H9 (cell line): Measurements from ENCODE around the gene WDR4. TPM values are rescaled to one million over a fixed set of nuclear protein-coding genes. Genes with fewer than 3 reads are reported as not detected.

Experiments
- DNase-seq: peaks from one replicate; pipeline ENCODE4 v3.0.0-alpha.2; 2017
- H2AFZ ChIP-seq: one replicate; pipeline ENCODE4 v1.6.1; 2013; ENCODE audit warnings: mild to moderate bottlenecking, low read length, control low read depth, moderate library complexity
- H2AK5ac ChIP-seq: 2 replicates; pipeline ENCODE4 v1.6.1; 2013; ENCODE audit warnings: low read length, control low read depth, mixed read lengths; ENCODE audit not compliant: insufficient read length
- H2BK120ac ChIP-seq: one replicate; pipeline ENCODE4 v1.6.1; 2013; ENCODE audit warnings: low read depth, mild to moderate bottlenecking, low read length, control low read depth, inconsistent platforms; ENCODE audit not compliant: poor library complexity, severe bottlenecking
- H2BK12ac ChIP-seq: 2 replicates; pipeline ENCODE4 v1.6.1; 2013; ENCODE audit warnings: low read length, control low read depth, mixed read lengths, low read depth; ENCODE audit not compliant: insufficient read length
- H2BK15ac ChIP-seq: 2 replicates; pipeline ENCODE4 v1.6.1; 2013; ENCODE audit warnings: low read depth, low read length, control low read depth
- H2BK20ac ChIP-seq: one replicate; pipeline ENCODE4 v1.6.1; 2013; ENCODE audit warnings: low read depth, mild to moderate bottlenecking, low read length, control low read depth, inconsistent platforms; ENCODE audit not compliant: poor library complexity, severe bottlenecking
- H2BK5ac ChIP-seq: 2 replicates; pipeline ENCODE4 v1.6.1; 2013; ENCODE audit warnings: low read length, control low read depth, mixed read lengths; ENCODE audit not compliant: insufficient read length
- H3K14ac ChIP-seq: 2 replicates; pipeline ENCODE4 v1.6.1; 2013; ENCODE audit warnings: low read length, control low read depth; ENCODE audit not compliant: insufficient read depth
- H3K18ac ChIP-seq: 2 replicates; pipeline ENCODE4 v1.6.1; 2013; ENCODE audit warnings: low read depth, mild to moderate bottlenecking, mixed read lengths, low read length, control low read depth; ENCODE audit not compliant: insufficient read length
- H3K23ac ChIP-seq: 2 replicates; pipeline ENCODE4 v1.6.1; 2013; ENCODE audit warnings: low read length, control low read depth, mixed read lengths, low read depth; ENCODE audit not compliant: insufficient read length
- H3K23me2 ChIP-seq: 2 replicates; pipeline ENCODE4 v1.6.1; 2013; ENCODE audit warnings: low read depth, mild to moderate bottlenecking, mixed read lengths, low read length, control low read depth; ENCODE audit not compliant: insufficient read length, poor library complexity, severe bottlenecking
- H3K27ac ChIP-seq: 2 replicates; pipeline ENCODE4 v1.5.1; 2013; ENCODE audit warnings: low read length, control low read depth, mixed read lengths, low read depth; ENCODE audit not compliant: insufficient read length
- H3K27me3 ChIP-seq: 2 replicates; pipeline ENCODE4 v1.6.1; 2013; ENCODE audit warnings: low read length, control low read depth, inconsistent platforms; ENCODE audit not compliant: insufficient read depth
- H3K4ac ChIP-seq: 2 replicates; pipeline ENCODE4 v1.6.1; 2013; ENCODE audit warnings: low read depth, mild to moderate bottlenecking, control low read depth, inconsistent platforms, low read length, moderate library complexity
- H3K4me1 ChIP-seq: 2 replicates; pipeline ENCODE4 v1.6.1; 2013; ENCODE audit warnings: low read length, control low read depth, inconsistent platforms; ENCODE audit not compliant: insufficient read depth
- H3K4me2 ChIP-seq: 2 replicates; pipeline ENCODE4 v1.6.1; 2013; ENCODE audit warnings: low read length, control low read depth, mixed read lengths; ENCODE audit not compliant: insufficient read length, insufficient read depth
- H3K56ac ChIP-seq: 2 replicates; pipeline ENCODE4 v1.6.1; 2013; ENCODE audit warnings: low read depth, mild to moderate bottlenecking, mixed read lengths, low read length, control low read depth; ENCODE audit not compliant: insufficient read length
- H3K79me1 ChIP-seq: 2 replicates; pipeline ENCODE4 v1.6.1; 2013; ENCODE audit warnings: low read depth, mild to moderate bottlenecking, moderate library complexity, low read length, control low read depth, inconsistent platforms; ENCODE audit not compliant: insufficient read depth, poor library complexity, severe bottlenecking
- H3K79me2 ChIP-seq: 2 replicates; pipeline ENCODE4 v1.6.1; 2013; ENCODE audit warnings: low read length, control low read depth, inconsistent platforms; ENCODE audit not compliant: insufficient read depth
- H3K9ac ChIP-seq: 2 replicates; pipeline ENCODE4 v1.6.1; 2013; ENCODE audit warnings: low read length, control low read depth, mixed read lengths; ENCODE audit not compliant: insufficient read length; ENCODE audit errors: extremely low read depth
- H3K9me3 ChIP-seq: one replicate; pipeline ENCODE4 v1.6.1; 2013; ENCODE audit warnings: low read depth, low read length, inconsistent platforms; ENCODE audit not compliant: control insufficient read depth
- H3T11ph ChIP-seq: one replicate; pipeline ENCODE4 v1.6.1; 2013; ENCODE audit warnings: mild to moderate bottlenecking, low read length, control low read depth, inconsistent platforms
- H4K20me1 ChIP-seq: one replicate; pipeline ENCODE4 v1.6.1; 2013; ENCODE audit not compliant: control insufficient read depth, insufficient read length, insufficient read depth
- H4K5ac ChIP-seq: 2 replicates; pipeline ENCODE4 v1.6.1; 2013; ENCODE audit warnings: low read depth, mild to moderate bottlenecking, mixed read lengths, low read length, control low read depth; ENCODE audit not compliant: insufficient read length
- H4K8ac ChIP-seq: replicated peaks from 2 replicates; pipeline ENCODE4 v1.6.1; 2013; ENCODE audit warnings: low read length, control low read depth, mixed read lengths, low read depth; ENCODE audit not compliant: insufficient read length
- H4K91ac ChIP-seq: 2 replicates; pipeline ENCODE4 v1.6.1; 2013; ENCODE audit warnings: low read depth, mild to moderate bottlenecking, moderate library complexity, mixed read lengths, low read length, control low read depth; ENCODE audit not compliant: insufficient read length
- H3K27ac Mint-ChIP-seq, 3 experiments: 2 replicates in 2 of 3; 3 replicates in 1 of 3; pipeline ENCODE4 v1.8.0; 2020 to 2021; ENCODE audit warnings: mixed read lengths in 3 of 3, mild to moderate bottlenecking in 1 of 3, moderate library complexity in 1 of 3
- H3K27me3 Mint-ChIP-seq: 2 replicates; pipeline ENCODE4 v1.8.0; 2021; ENCODE audit warnings: low read depth, mild to moderate bottlenecking, moderate library complexity, mixed read lengths
- H3K36me3 Mint-ChIP-seq, 3 experiments: 2 replicates in 2 of 3; 3 replicates in 1 of 3; pipeline ENCODE4 v1.8.0; 2020 to 2021; ENCODE audit warnings: low read depth in 3 of 3, mixed read lengths in 3 of 3; ENCODE audit not compliant: insufficient read depth in 1 of 3
- H3K4me1 Mint-ChIP-seq, 2 experiments: 2 replicates each; pipeline ENCODE4 v1.8.0; 2020; ENCODE audit warnings: mixed read lengths in 2 of 2
- H3K4me3 Mint-ChIP-seq, 2 experiments: 2 replicates in 1 of 2; 3 replicates in 1 of 2; pipeline ENCODE4 v1.8.0; 2020 to 2021; ENCODE audit warnings: mild to moderate bottlenecking in 2 of 2, mixed read lengths in 2 of 2, moderate library complexity in 1 of 2
- H3K9me3 Mint-ChIP-seq, 2 experiments: 2 replicates in 1 of 2; 3 replicates in 1 of 2; pipeline ENCODE4 v1.8.0; 2020; ENCODE audit warnings: mild to moderate bottlenecking in 2 of 2, mixed read lengths in 2 of 2, moderate library complexity in 1 of 2
- WGBS: extraction: QIAGEN DNeasy Blood & Tissue Kit; methylation state at CpG from one replicate; pipeline ENCODE4 v1.1.7; 2013; ENCODE audit warnings: missing lambda C conversion rate, low lambda C conversion rate, mixed read lengths; ENCODE audit not compliant: insufficient read length; ENCODE audit errors: extremely low coverage; 5-methylcytosine and 5-hydroxymethylcytosine counted together
- total RNA-seq: library from RNA; stranded (reverse); gene quantifications from 2 replicates; pipeline ENCODE4 v1.2.1, GENCODE V29; 2021
- TF ChIP-seq, protein P1 (sequence below): fragments of 200-600 bp; sonication (generic); conservative IDR thresholded peaks from 3 replicates; pipeline ENCODE4 v1.8.0; 2021; ENCODE audit warnings: antibody characterized with exemption, mild to moderate bottlenecking

The WDR4 gene
- total RNA-seq, 1 experiment from 2014 or later, result 54.4 TPM

DNA sequence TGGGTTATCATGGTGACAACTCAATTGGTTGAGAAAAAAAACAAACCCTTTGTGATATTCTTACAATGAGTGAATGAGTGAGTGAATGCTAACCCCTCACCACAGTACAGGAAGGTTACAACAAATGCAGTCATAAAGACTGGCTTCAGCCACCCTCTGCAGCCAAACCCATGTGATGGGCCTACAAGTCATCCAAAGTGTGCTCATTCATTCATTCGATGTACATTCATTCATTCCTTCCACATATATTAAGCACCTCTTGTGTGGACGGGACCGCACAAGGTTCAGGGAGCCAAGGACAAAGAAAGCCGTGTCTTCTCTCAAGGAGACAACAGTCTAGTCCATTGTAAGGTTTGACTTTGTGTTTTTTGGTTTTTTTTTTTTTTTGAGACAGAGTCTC is 49.4 kb downstream of the WDR4 start:
- Histone ChIP-seq H2AFZ (no peak overlapping the region), H3K9me3 (no peaks in the 10 kb centered on the region), H2BK5ac (no peak overlapping the region), H3K23me2 (no peaks in the 10 kb centered on the region), H3K14ac (no peak overlapping the region), H4K5ac (no peak overlapping the region), H2BK15ac (no peak overlapping the region), H3K23ac (no peak overlapping the region), H4K91ac (no peak overlapping the region), H2BK120ac (no peak overlapping the region), H3K4me2 (no peak overlapping the region), H3K18ac (no peak overlapping the region), H3K79me2 (no peaks in the 10 kb centered on the region), H3T11ph (no peak overlapping the region), H3K9ac (no peak overlapping the region), H4K8ac (no peak overlapping the region), H3K27ac (no peak overlapping the region), H2BK20ac (no peak overlapping the region), H3K79me1 (no peaks in the 10 kb centered on the region), H2BK12ac (no peak overlapping the region), H3K4ac (no peak overlapping the region), H2AK5ac (no peak overlapping the region), H3K4me1 (peaks cover 4% of the 10 kb centered on the region; the same call in 1 of the 2 replicates), H3K56ac (no peak overlapping the region), H4K20me1 (no peaks in the 10 kb centered on the region), H3K27me3 (peaks cover 3% of the 10 kb centered on the region; the same call in 1 of the 2 replicates)
- peaks cover 0 to 3% (median 3%) of the 10 kb centered on the region in 3 experiments; a peak in 2 of 7 replicates for H3K36me3 Mint-ChIP-seq
- H3K27ac Mint-ChIP-seq, result no peak overlapping the region
- H3K4me1 Mint-ChIP-seq, result peaks cover 12 to 15% of the 10 kb centered on the region in 2 experiments
- WGBS, result no CpG with 5 or more reads among the region's 4 CpGs
- DNase-seq, result no peak
- H3K27me3 Mint-ChIP-seq, result peaks cover 91% of the 10 kb centered on the region
- TF ChIP-seq, protein P1, sequence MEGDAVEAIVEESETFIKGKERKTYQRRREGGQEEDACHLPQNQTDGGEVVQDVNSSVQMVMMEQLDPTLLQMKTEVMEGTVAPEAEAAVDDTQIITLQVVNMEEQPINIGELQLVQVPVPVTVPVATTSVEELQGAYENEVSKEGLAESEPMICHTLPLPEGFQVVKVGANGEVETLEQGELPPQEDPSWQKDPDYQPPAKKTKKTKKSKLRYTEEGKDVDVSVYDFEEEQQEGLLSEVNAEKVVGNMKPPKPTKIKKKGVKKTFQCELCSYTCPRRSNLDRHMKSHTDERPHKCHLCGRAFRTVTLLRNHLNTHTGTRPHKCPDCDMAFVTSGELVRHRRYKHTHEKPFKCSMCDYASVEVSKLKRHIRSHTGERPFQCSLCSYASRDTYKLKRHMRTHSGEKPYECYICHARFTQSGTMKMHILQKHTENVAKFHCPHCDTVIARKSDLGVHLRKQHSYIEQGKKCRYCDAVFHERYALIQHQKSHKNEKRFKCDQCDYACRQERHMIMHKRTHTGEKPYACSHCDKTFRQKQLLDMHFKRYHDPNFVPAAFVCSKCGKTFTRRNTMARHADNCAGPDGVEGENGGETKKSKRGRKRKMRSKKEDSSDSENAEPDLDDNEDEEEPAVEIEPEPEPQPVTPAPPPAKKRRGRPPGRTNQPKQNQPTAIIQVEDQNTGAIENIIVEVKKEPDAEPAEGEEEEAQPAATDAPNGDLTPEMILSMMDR, result no peak
- peaks cover 24 to 26% of the 10 kb centered on the region in 2 experiments; a peak in 4 of 5 replicates for H3K9me3 Mint-ChIP-seq
- no peak overlapping the region for H3K4me3 Mint-ChIP-seq
